Mesenchymal stem cell (in vitro differentiated cells and primary cell): ENCODE measurements around the gene UCN3. TPM values are rescaled to one million over a fixed set of nuclear protein-coding genes. Genes with fewer than 3 reads are reported as not detected.
A peak's percentile ranks its signal among the peaks of the same experiment; 100 is the strongest.

Source experiments
- DNase-seq: peaks from one replicate; pipeline ENCODE4 v3.0.0-alpha.2; 2013
- H2AFZ ChIP-seq: one replicate; pipeline ENCODE4 v1.6.1; 2013; ENCODE audit warnings: low read depth, mild to moderate bottlenecking, control low read depth, inconsistent platforms, low read length, moderate library complexity
- H2AK5ac ChIP-seq: 2 replicates; pipeline ENCODE4 v1.6.1; 2013; ENCODE audit warnings: low read length, moderate library complexity, mild to moderate bottlenecking, inconsistent platforms; ENCODE audit not compliant: severe bottlenecking
- H2BK120ac ChIP-seq: one replicate; pipeline ENCODE4 v1.6.1; 2013; ENCODE audit warnings: low read depth, mild to moderate bottlenecking, inconsistent platforms, low read length, moderate library complexity
- H2BK12ac ChIP-seq, 2 experiments: one replicate each; pipeline ENCODE4 v1.6.1; 2013; ENCODE audit warnings: inconsistent platforms in 2 of 2, low read length in 2 of 2, mild to moderate bottlenecking in 2 of 2, moderate library complexity in 2 of 2, control low read depth in 1 of 2
- H2BK15ac ChIP-seq: one replicate; pipeline ENCODE4 v1.6.1; 2013; ENCODE audit warnings: mild to moderate bottlenecking, low read depth, inconsistent platforms; ENCODE audit not compliant: poor library complexity, severe bottlenecking
- H2BK5ac ChIP-seq: 2 replicates; pipeline ENCODE4 v1.6.1; 2013; ENCODE audit warnings: low read depth, mild to moderate bottlenecking, low read length, control low read depth, inconsistent platforms; ENCODE audit not compliant: poor library complexity, severe bottlenecking
- H3K14ac ChIP-seq, 2 experiments: one replicate each; pipeline ENCODE4 v1.6.1; 2013; ENCODE audit warnings: inconsistent platforms in 2 of 2, low read length in 2 of 2, control low read depth in 1 of 2, mild to moderate bottlenecking in 1 of 2, moderate library complexity in 1 of 2
- H3K18ac ChIP-seq, 2 experiments: one replicate each; pipeline ENCODE4 v1.6.1; 2013; ENCODE audit warnings: inconsistent platforms in 2 of 2, low read length in 2 of 2, control low read depth in 1 of 2, low read depth in 1 of 2, mild to moderate bottlenecking in 1 of 2
- H3K23ac ChIP-seq, 2 experiments: one replicate each; pipeline ENCODE4 v1.6.1; 2013; ENCODE audit warnings: inconsistent platforms in 2 of 2, low read length in 2 of 2, mild to moderate bottlenecking in 2 of 2, moderate library complexity in 2 of 2, control low read depth in 1 of 2
- H3K27ac ChIP-seq: 2 replicates; pipeline ENCODE4 v1.5.1; 2013; ENCODE audit warnings: mild to moderate bottlenecking, moderate library complexity, low read length, control low read depth, inconsistent platforms; ENCODE audit not compliant: poor library complexity, severe bottlenecking
- H3K27me3 ChIP-seq, 2 experiments: 2 replicates each; pipeline versions ENCODE4 v1.6.1 to v1.7.0; 2013; ENCODE audit warnings: low read length in 2 of 2, mild to moderate bottlenecking in 2 of 2, moderate library complexity in 2 of 2, control low read depth in 1 of 2, inconsistent platforms in 1 of 2; ENCODE audit not compliant: control insufficient read depth in 1 of 2, insufficient read depth in 1 of 2
- H3K36me3 ChIP-seq, 2 experiments: 2 replicates each; pipeline versions ENCODE4 v1.6.1 to v1.7.0; 2013; ENCODE audit warnings: low read length in 2 of 2, control low read depth in 1 of 2, inconsistent platforms in 1 of 2, low read depth in 1 of 2, mild to moderate bottlenecking in 1 of 2; ENCODE audit not compliant: insufficient read depth in 2 of 2, control insufficient read depth in 1 of 2
- H3K4ac ChIP-seq, 2 experiments: one replicate each; pipeline ENCODE4 v1.6.1; 2013; ENCODE audit warnings: inconsistent platforms in 2 of 2, low read length in 2 of 2, mild to moderate bottlenecking in 2 of 2, moderate library complexity in 2 of 2, control low read depth in 1 of 2, low read depth in 1 of 2
- H3K4me1 ChIP-seq: 2 replicates; pipeline ENCODE4 v1.6.1; 2013; ENCODE audit warnings: low read depth, low read length, control low read depth; ENCODE audit not compliant: control insufficient read depth, insufficient read depth
- H3K4me2 ChIP-seq: 2 replicates; pipeline ENCODE4 v1.6.1; 2013; ENCODE audit warnings: low read length, mild to moderate bottlenecking, inconsistent platforms; ENCODE audit not compliant: poor library complexity, severe bottlenecking
- H3K4me3 ChIP-seq, 2 experiments: 2 replicates each; pipeline versions ENCODE4 v1.5.1 to v1.7.0; 2013; ENCODE audit warnings: low read length in 2 of 2, mild to moderate bottlenecking in 2 of 2, control low read depth in 1 of 2, low read depth in 1 of 2; ENCODE audit not compliant: insufficient read depth in 1 of 2
- H3K79me1 ChIP-seq: replicated peaks from 2 replicates; pipeline ENCODE4 v1.6.1; 2013; ENCODE audit warnings: mild to moderate bottlenecking, control low read depth, low read length, inconsistent platforms; ENCODE audit not compliant: poor library complexity, severe bottlenecking
- H3K9ac ChIP-seq: 2 replicates; pipeline ENCODE4 v1.7.0; 2013; ENCODE audit warnings: mild to moderate bottlenecking, low read length, moderate library complexity
- H3K9me3 ChIP-seq: 2 replicates; pipeline ENCODE4 v1.7.0; 2013; ENCODE audit warnings: mild to moderate bottlenecking, low read length; ENCODE audit not compliant: control insufficient read depth
- H4K8ac ChIP-seq: one replicate; pipeline ENCODE4 v1.6.1; 2013; ENCODE audit warnings: inconsistent platforms, mild to moderate bottlenecking, low read length, moderate library complexity
- H4K91ac ChIP-seq: one replicate; pipeline ENCODE4 v1.6.1; 2013; ENCODE audit warnings: mild to moderate bottlenecking, low read length, inconsistent platforms
- WGBS: methylation state at CpG from one replicate; pipeline ENCODE4 v1.1.7; 2013; ENCODE audit warnings: mixed read lengths; 5-methylcytosine and 5-hydroxymethylcytosine counted together
- polyA plus RNA-seq, 2 experiments: library from polyadenylated mRNA; stranded (reverse); fragments of 200-250 nt; gene quantifications; one replicate each; pipeline ENCODE4 v1.2.3, GENCODE V29; 2013

Gene UCN3
- not detected for polyA plus RNA-seq (2013, experiment 1 of 2)
- not detected for polyA plus RNA-seq (2013, experiment 2 of 2)

DNA sequence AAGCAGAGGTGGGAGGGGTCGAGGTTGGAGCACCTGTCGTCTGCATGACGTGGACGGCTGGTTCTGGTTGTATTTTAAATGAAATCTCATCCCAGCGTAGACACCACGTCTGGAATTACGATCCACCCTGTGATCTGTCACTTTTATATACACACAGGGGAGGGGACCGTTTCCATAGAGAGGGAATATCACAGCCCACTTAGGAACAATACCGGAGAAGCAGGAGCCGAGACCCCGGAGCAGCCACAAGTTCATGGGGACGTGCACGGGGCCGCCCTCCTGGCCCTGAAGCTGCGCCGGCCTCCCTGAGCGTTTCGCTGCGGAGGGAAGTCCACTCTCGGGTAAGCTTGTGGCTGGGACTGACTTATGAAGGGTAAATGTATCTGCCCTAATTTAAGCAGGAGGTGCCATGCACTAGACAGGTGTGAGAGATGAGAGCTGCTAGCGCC is at the start of gene UCN3:
Gene UCN3, plus strand, starts transcription at position 77 of the 449 bp plus-strand sequence. CDS start 8,755 bp downstream, outside the sequence.
- Histone ChIP-seq H3K36me3 (no peaks in the 10 kb centered on the region), H4K91ac (no peak within 1 kb of the TSS), H3K23ac (no peak within 1 kb of the TSS), H2BK15ac (no peak within 1 kb of the TSS), H3K14ac (no peak within 1 kb of the TSS), H3K18ac (no peak within 1 kb of the TSS), H2BK12ac (no peak within 1 kb of the TSS), H2AFZ (no peak within 1 kb of the TSS), H3K9ac (no peak within 1 kb of the TSS), H3K4me1 (no peaks in the 10 kb centered on the region), H3K79me1 (no peaks in the 10 kb centered on the region), H3K4me2 (no peak within 1 kb of the TSS), H3K4me3 (no peak within 1 kb of the TSS), H3K4ac (no peak within 1 kb of the TSS), H3K9me3 (no peaks in the 10 kb centered on the region), H3K27ac (no peak within 1 kb of the TSS), H4K8ac (no peak within 1 kb of the TSS), H3K27me3 (peaks cover 34 to 82% of the 10 kb centered on the region in 2 experiments), H2BK120ac (no peak within 1 kb of the TSS), H2BK5ac (no peak within 1 kb of the TSS), H2AK5ac (no peak within 1 kb of the TSS)
- DNase-seq, result no peak
- 84% methylated on average over 21 of the region's 21 CpGs for WGBS

GRCh38 chr10:5317547-5318107 is 47.1 kb upstream of the UCN3 start:
- Histone ChIP-seq H3K14ac (no peak overlapping the region), H2BK120ac (no peak overlapping the region), H3K36me3 (no peaks in the 10 kb centered on the region), H3K9ac (no peak overlapping the region), H3K4me1 (peaks cover 7% of the 10 kb centered on the region), H3K79me1 (no peaks in the 10 kb centered on the region), H4K8ac (no peak overlapping the region), H3K27ac (peak overlapping the region; percentile 44), H3K18ac (peak overlapping the region in 1 of 2 experiments; percentile 42), H3K27me3 (no peaks in the 10 kb centered on the region), H3K4me3 (no peak overlapping the region), H2BK5ac (no peak overlapping the region), H3K4me2 (no peak overlapping the region), H2AFZ (no peak overlapping the region), H2AK5ac (peak overlapping the region; percentile 33), H2BK15ac (no peak overlapping the region), H3K4ac (no peak overlapping the region), H3K23ac (no peak overlapping the region), H2BK12ac (no peak overlapping the region), H3K9me3 (peaks cover 4% of the 10 kb centered on the region), H4K91ac (no peak overlapping the region)
- WGBS, result 25% methylated on average over 10 of the region's 10 CpGs
- peak; percentile 70 for DNase-seq

GRCh38 chr10:5318148-5318547 is 46.6 kb upstream of the UCN3 start:
- Histone ChIP-seq H3K4me1 (peaks cover 7% of the 10 kb centered on the region), H3K9ac (no peak overlapping the region), H4K8ac (no peak overlapping the region), H3K27me3 (no peaks in the 10 kb centered on the region), H4K91ac (no peak overlapping the region), H3K36me3 (no peaks in the 10 kb centered on the region), H3K9me3 (peaks cover 4% of the 10 kb centered on the region), H2BK5ac (no peak overlapping the region), H2BK12ac (no peak overlapping the region), H2AFZ (no peak overlapping the region), H3K79me1 (no peaks in the 10 kb centered on the region), H3K4me3 (no peak overlapping the region), H3K4me2 (no peak overlapping the region), H3K4ac (no peak overlapping the region), H3K18ac (peak overlapping the region in 1 of 2 experiments; percentile 42), H2AK5ac (peak overlapping the region; percentile 33), H2BK15ac (no peak overlapping the region), H2BK120ac (no peak overlapping the region), H3K23ac (no peak overlapping the region), H3K14ac (no peak overlapping the region), H3K27ac (peak overlapping the region; percentile 22)
- no peak for DNase-seq
- WGBS, result 97% methylated on average over 3 of the region's 5 CpGs

DNA sequence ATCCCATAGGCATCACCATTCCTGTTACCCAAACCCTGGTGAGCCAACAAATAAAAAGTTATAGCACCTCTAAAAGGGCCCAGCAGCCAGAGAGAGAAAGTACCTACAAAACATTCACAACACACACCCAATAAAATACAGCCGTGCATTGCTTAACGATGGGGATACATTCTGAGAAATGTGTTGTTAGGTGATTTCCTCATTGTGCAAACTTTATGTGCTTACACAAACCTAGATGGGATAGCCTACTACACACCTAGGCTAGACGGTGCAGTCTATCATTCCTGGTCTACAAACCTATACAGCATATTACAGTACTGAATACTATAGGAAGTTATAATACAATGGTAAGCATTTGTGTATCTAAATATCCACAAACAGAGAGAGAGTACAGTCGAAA is 44.9 kb upstream of the UCN3 start:
- no peak overlapping the region for H2BK15ac ChIP-seq
- peaks cover 4% of the 10 kb centered on the region for H3K9me3 ChIP-seq
- H3K4me1 ChIP-seq, result peaks cover 7% of the 10 kb centered on the region
- WGBS, result 100% methylated on average over 1 of the region's 4 CpGs
- H3K27me3 ChIP-seq, result peaks cover 0 to 6% of the 10 kb centered on the region in 2 experiments
- no peak overlapping the region for H4K91ac ChIP-seq
- no peak overlapping the region for H3K4ac ChIP-seq
- no peak overlapping the region for H2BK5ac ChIP-seq
- H2AK5ac ChIP-seq, result no peak overlapping the region
- H3K36me3 ChIP-seq, result no peaks in the 10 kb centered on the region
- no peak overlapping the region for H2AFZ ChIP-seq
- no peaks in the 10 kb centered on the region for H3K79me1 ChIP-seq
- H3K18ac ChIP-seq, result no peak overlapping the region
- H3K9ac ChIP-seq, result no peak overlapping the region
- H3K4me2 ChIP-seq, result no peak overlapping the region
- H4K8ac ChIP-seq, result no peak overlapping the region
- H3K14ac ChIP-seq, result no peak overlapping the region
- H2BK12ac ChIP-seq, result no peak overlapping the region
- no peak overlapping the region for H3K27ac ChIP-seq
- no peak overlapping the region for H2BK120ac ChIP-seq
- no peak overlapping the region for H3K4me3 ChIP-seq
- DNase-seq, result no peak
- H3K23ac ChIP-seq, result no peak overlapping the region
